Esophagus squamous epithelium (tissue), 4 donors: ENCODE measurements around the gene P4HA3.
A peak's percentile ranks its signal among the peaks of the same experiment; 100 is the strongest.

Experiments used
- POLR2A ChIP-seq, 4 donors: fragments of 450-650 bp; IDR thresholded peaks; one replicate each; pipeline ENCODE4 v1.6.1; 2017; ENCODE audit warnings: antibody characterized with exemption in 4 of 4, mild to moderate bottlenecking in 4 of 4, moderate library complexity in 3 of 4
- TF ChIP-seq, protein P1 (sequence below), 6 experiments: fragments of 450-650 bp in 4 of 6; fragments of 200-600 bp in 2 of 6; sonication (generic) in 2 of 6; IDR thresholded peaks; one replicate each; pipeline ENCODE4 v1.5.1; 2016 to 2019; ENCODE audit warnings: antibody characterized with exemption in 6 of 6, mild to moderate bottlenecking in 4 of 6, moderate library complexity in 4 of 6

DNA sequence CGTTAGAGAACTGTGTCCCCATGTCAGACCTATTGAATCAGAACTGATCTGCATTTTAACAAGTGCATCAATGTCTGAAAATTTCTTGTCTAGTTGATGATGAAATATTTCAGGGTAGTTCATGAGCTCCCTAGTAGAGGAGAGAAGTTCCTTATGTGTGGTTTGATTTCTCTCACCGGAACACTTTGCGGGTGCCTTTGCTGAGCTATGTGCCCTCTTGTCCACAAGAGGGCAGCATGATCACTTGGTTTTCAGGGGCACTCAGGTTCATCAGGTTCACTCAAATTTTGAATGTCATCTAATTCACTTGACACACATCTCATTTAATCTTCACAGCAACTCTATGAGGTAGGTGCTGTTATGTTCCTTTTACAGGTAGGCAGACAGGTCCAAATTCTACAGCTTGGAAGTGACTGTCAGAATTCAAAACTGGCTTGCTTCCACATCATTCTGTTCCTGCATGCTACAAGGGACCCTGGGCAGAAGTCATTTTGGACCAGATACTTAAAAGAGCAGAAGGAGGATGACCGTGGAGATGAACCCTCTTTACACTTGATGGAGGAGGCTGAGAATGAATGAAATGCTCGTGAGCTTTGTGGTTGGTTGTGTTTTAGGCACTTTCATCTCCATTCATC is 55.6 kb downstream of the P4HA3 start:
- TF ChIP-seq, protein P1, sequence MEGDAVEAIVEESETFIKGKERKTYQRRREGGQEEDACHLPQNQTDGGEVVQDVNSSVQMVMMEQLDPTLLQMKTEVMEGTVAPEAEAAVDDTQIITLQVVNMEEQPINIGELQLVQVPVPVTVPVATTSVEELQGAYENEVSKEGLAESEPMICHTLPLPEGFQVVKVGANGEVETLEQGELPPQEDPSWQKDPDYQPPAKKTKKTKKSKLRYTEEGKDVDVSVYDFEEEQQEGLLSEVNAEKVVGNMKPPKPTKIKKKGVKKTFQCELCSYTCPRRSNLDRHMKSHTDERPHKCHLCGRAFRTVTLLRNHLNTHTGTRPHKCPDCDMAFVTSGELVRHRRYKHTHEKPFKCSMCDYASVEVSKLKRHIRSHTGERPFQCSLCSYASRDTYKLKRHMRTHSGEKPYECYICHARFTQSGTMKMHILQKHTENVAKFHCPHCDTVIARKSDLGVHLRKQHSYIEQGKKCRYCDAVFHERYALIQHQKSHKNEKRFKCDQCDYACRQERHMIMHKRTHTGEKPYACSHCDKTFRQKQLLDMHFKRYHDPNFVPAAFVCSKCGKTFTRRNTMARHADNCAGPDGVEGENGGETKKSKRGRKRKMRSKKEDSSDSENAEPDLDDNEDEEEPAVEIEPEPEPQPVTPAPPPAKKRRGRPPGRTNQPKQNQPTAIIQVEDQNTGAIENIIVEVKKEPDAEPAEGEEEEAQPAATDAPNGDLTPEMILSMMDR (IDR thresholded peaks at IDR 0.05), result peak; percentile 70 to 90 (median 89)
- no peak for TF ChIP-seq POLR2A (IDR thresholded peaks at IDR 0.05)
